Esophagus muscularis mucosa (tissue), 4 donors: ENCODE results near the gene LPAR2. TPM values are rescaled to one million over a fixed set of nuclear protein-coding genes. Genes with fewer than 3 reads are reported as not detected.
"Not testable (repeated sequence)": the region's sequence is repeated elsewhere in the genome, so short reads cannot be mapped to it uniquely, and the experiment has no call there.

Experiments used
- DNase-seq: peaks from one replicate; pipeline ENCODE4 v3.0.0-alpha.2; 2017; ENCODE audit errors: extremely low spot score
- H3K27ac ChIP-seq, 4 donors: fragments of 200-600 bp; sonication (generic); replicated peaks in 1 of 4; 1 replicate in 3 of 4; 2 replicates in 1 of 4; pipeline ENCODE4 v1.5.1; 2016 to 2019; ENCODE audit warnings: mild to moderate bottlenecking in 1 of 4
- H3K27me3 ChIP-seq, 4 donors: fragments of 200-600 bp; sonication (generic); one replicate each; pipeline versions ENCODE4 v1.5.1 to v1.6.0; 2016 to 2019
- H3K36me3 ChIP-seq, 4 donors: fragments of 200-600 bp; sonication (generic); one replicate each; pipeline ENCODE4 v1.5.1; 2016 to 2019
- H3K4me1 ChIP-seq, 4 donors: fragments of 200-600 bp; sonication (generic); one replicate each; pipeline ENCODE4 v1.5.1; 2016 to 2019
- H3K4me3 ChIP-seq, 4 donors: fragments of 200-600 bp; sonication (generic); 1 replicate in 2 of 4; 2 replicates in 2 of 4; pipeline ENCODE4 v1.5.1; 2016 to 2019; ENCODE audit warnings: mild to moderate bottlenecking in 4 of 4, moderate library complexity in 1 of 4
- H3K9me3 ChIP-seq, 4 donors: fragments of 200-600 bp; sonication (generic); 1 replicate in 3 of 4; 2 replicates in 1 of 4; pipeline ENCODE4 v1.5.1; 2016 to 2019
- CTCF ChIP-seq, 3 experiments: fragments of 200-600 bp in 2 of 3; fragments of 450-650 bp in 1 of 3; sonication (generic) in 2 of 3; IDR thresholded peaks; one replicate each; pipeline ENCODE4 v1.5.1; 2017 to 2019; ENCODE audit warnings: antibody characterized with exemption in 3 of 3, mild to moderate bottlenecking in 2 of 3, moderate library complexity in 1 of 3
- EP300 ChIP-seq: sonication (generic); formaldehyde crosslinking; IDR thresholded peaks from one replicate; pipeline ENCODE4 v1.6.1; 2017; ENCODE audit warnings: antibody characterized with exemption
- POLR2A ChIP-seq: fragments of 450-650 bp; IDR thresholded peaks from one replicate; pipeline ENCODE4 v1.6.1; 2017; ENCODE audit warnings: antibody characterized with exemption, moderate library complexity, mild to moderate bottlenecking, low read depth
- POLR2AphosphoS5 ChIP-seq, 2 donors: sonication (generic); formaldehyde crosslinking; IDR thresholded peaks; one replicate each; pipeline ENCODE4 v1.6.1; 2017; ENCODE audit warnings: antibody characterized with exemption in 2 of 2
- WGBS: methylation state at CpG from one replicate; pipeline ENCODE4 v1.1.5; 2018; 5-methylcytosine and 5-hydroxymethylcytosine counted together
- intact Hi-C: fragments of 100-400 bp; cut with DNase I; formaldehyde crosslinking; loops from one replicate; pipeline ENCODE4 v1.15.1; 2023
- total RNA-seq, 4 donors: library from RNA; depleted of rRNA; stranded (reverse); fragments of >200 nt; gene quantifications; one replicate each; pipeline versions ENCODE4 v1.1.0 to v1.2.1, GENCODE V29; 2016

The LPAR2 gene
- total RNA-seq, 4 donors from 2014 or later, result 0.69 to 2.7 (median 1.0) TPM

DNA sequence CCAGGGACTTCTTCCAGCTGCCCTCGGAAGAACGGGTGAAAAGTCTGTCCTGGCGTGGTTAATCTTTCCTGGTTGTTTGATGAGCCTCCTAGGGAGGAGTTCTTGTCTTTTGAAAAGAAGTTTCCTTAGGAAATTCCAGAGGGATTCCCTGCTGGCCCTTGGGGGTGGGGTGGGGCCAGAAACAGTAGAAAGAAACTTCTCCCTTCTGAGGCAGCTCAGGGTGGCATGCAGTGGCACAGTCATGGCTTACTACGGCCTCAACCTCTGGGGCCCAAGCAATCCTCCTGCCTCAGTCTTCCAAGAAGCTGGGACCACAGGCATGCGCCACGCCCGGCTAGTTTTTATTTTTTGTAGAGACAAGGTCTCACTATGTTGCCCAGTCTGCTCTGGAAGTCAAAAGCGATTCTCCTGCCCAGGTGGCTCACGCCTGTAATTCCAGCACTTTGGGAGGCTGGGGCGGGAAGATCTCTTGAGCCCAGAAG lies 42.1 kb upstream of the LPAR2 start:
- 76% methylated on average over 9 of the region's 10 CpGs for WGBS
- peaks cover 0 to 28% (median 13%) of the 10 kb centered on the region in 4 donors for H3K36me3 ChIP-seq
- peaks cover 9 to 28% (median 22%) of the 10 kb centered on the region in 4 donors for H3K4me1 ChIP-seq
- TF ChIP-seq CTCF (IDR thresholded peaks at IDR 0.05) (no peak), EP300 (no peak), POLR2AphosphoS5 (IDR thresholded peaks at IDR 0.05) (no peak), POLR2A (no peak)
- H3K9me3 ChIP-seq, result no peaks in the 10 kb centered on the region
- peak overlapping the region in 3 of 4 donors; percentile 76 to 95 (median 78) for H3K4me3 ChIP-seq
- H3K27me3 ChIP-seq, result no peaks in the 10 kb centered on the region
- H3K27ac ChIP-seq, result no peak overlapping the region
- no peak for DNase-seq
- intact Hi-C loops, result loop anchor here (5.0 kb wide), 1 partner anchor 62 kb away; the partner anchor contains the start of gene ZNF14

DNA sequence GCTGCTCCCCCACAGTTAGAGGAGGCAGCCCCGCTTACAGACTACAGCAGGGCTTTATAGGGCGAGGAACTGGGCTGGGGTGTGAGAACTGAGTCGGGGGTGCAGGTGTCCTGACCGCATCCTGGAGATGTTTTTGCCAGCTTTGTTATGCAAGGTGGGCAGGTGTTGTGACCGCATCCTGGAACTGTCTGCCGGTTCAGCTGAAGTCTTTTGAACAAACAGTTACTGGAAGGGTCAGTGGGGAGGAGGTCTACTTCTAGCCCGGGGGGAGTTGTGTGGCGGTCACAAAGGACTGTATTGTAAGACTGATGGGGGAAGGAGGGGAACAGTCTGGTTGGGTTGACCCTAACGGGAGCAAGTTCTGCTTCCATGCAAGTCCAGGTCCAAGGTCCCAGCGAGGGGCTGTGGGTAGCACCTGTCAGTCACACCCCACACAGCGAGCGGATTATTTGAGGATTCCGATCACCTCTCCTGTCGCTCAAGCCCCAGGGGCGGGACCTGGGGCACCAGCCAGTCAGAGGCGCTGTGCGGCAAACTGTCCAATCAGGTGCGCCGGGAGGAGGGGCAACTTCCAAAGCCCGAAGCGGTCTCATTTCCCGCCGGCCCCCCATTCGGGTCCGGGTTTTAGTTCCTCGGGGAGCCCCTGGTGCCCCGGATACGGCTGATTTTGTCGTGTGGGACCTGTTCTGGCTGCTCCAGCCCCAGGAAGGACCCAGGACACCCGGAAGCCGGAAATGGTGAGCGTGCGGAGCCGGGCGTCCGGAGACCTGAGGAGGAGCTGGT lies 40.4 kb upstream of the LPAR2 start, which contains the start of gene ZNF101:
TSS of gene ZNF101 (plus strand) at position 610 of the 783 bp plus-strand sequence. CDS start at position 735, 125 bp downstream.
- peak; percentile 97 for DNase-seq
- Histone ChIP-seq H3K36me3 (peaks cover 0 to 13% (median 5%) of the 10 kb centered on the region in 4 donors), H3K27ac (peak within 1 kb of the TSS; percentile 81 to 86 (median 82)), H3K9me3 (no peaks in the 10 kb centered on the region), H3K4me1 (peaks cover 9 to 28% (median 27%) of the 10 kb centered on the region in 4 donors), H3K4me3 (peak within 1 kb of the TSS; percentile 67 to 95 (median 77)), H3K27me3 (no peaks in the 10 kb centered on the region)
- intact Hi-C loops, result loop anchor here (10.0 kb wide), 1 partner anchor 236 kb away; the partner anchor contains the start of gene ZNF93
- TF ChIP-seq CTCF (IDR thresholded peaks at IDR 0.05) (peak in 1 of 3 experiments; percentile 5), POLR2AphosphoS5 (IDR thresholded peaks at IDR 0.05) (peak; percentile 66 to 67), EP300 (no peak)
- WGBS, result 10% methylated on average over 15 of the region's 36 CpGs

- not testable (repeated sequence) for H3K27me3 ChIP-seq, H3K36me3 ChIP-seq, H3K4me3 ChIP-seq, DNase-seq, H3K9me3 ChIP-seq, H3K27ac ChIP-seq
- 95% methylated on average over 21 of the region's 22 CpGs for WGBS
- intact Hi-C loops, result loop anchor here (10.0 kb wide), 1 partner anchor 239 kb away; the partner anchor contains the start of gene ZNF93
- peaks cover 29 to 50% (median 48%) of the 10 kb centered on the region in 4 donors for H3K4me1 ChIP-seq
These were observed 37.5 kb upstream of the LPAR2 start for GRCh38 chr19:19665420-19665948.

DNA sequence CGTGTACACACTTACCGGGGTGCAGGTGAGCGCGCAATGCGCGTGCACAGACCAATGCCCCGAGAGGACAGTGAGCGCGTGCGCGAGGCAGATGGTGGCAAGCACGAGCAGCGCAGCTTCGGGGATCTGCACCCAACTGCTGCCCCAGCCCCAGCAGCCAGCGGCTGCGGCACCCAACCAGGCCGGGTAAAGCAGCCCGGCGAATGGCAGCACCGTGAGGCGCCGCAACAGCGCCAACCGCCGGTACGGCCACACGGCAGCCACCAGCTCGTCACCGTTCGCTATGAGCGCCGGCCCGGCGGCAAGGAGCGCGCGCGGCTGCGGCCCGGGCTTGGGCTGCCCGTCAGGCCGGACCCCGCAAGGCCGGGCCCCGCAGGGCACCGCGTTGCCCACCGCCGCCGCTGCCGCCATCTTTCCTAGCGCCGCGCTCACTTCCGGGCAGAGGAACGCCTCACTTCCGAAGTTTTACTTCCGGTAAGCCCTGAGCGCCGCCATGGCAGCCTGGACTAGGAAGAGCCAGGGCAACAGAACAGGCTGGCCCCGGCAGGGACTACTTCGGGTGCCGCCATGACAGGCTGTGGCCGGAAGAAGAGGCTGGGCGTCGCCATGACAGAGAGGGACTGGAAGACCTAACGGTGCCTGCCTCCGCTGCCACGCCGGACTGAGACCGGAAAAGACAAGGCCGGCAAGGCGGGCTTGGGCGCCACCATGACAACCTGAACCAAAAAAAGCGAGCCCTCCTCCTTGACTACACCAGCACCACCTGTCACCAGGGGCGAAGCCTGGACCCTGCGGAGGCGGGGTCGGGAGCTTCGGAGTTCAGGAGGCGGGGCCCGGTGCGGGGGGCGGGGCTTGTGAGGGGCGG lies 35.5 kb upstream of the LPAR2 start, which contains the start of gene ATP13A1:
TSS of gene ATP13A1 (minus strand) at position 421 of the 865 bp plus-strand sequence. CDS start at position 411, 10 bp downstream.
- WGBS, result 0% methylated on average over 38 of the region's 85 CpGs
- TF ChIP-seq CTCF (IDR thresholded peaks at IDR 0.05), result peak in 2 of 3 experiments; percentile 23
- TF ChIP-seq POLR2AphosphoS5 (IDR thresholded peaks at IDR 0.05), result peak; percentile 84 to 91
- TF ChIP-seq POLR2A, result no peak
- TF ChIP-seq EP300, result no peak
- peaks cover 21 to 43% (median 34%) of the 10 kb centered on the region in 4 donors for H3K4me1 ChIP-seq
- peak within 1 kb of the TSS; percentile 87 to 95 (median 92) for H3K27ac ChIP-seq
- peak within 1 kb of the TSS; percentile 73 to 99 (median 94) for H3K4me3 ChIP-seq
- peaks cover 11 to 19% (median 16%) of the 10 kb centered on the region in 4 donors for H3K36me3 ChIP-seq
- DNase-seq, result peak; percentile 98
- intact Hi-C loops, result loop anchor here (5.0 to 10.0 kb wide), 2 partner anchors 114 to 241 kb away; partner anchors contain the start of gene ZNF93
- H3K9me3 ChIP-seq, result no peaks in the 10 kb centered on the region
- no peaks in the 10 kb centered on the region for H3K27me3 ChIP-seq
